Gastrocnemius medialis (tissue), 4 donors: ENCODE measurements around the gene COL4A3.

Source experiments
- POLR2A ChIP-seq, 2 donors: fragments of 450-650 bp; IDR thresholded peaks; one replicate each; pipeline ENCODE4 v1.6.1; 2017; ENCODE audit warnings: antibody characterized with exemption in 2 of 2, mild to moderate bottlenecking in 2 of 2, moderate library complexity in 2 of 2
- TF ChIP-seq, protein P1 (sequence below), 5 experiments: fragments of 450-650 bp in 3 of 5; fragments of 200-600 bp in 2 of 5; sonication (generic) in 2 of 5; IDR thresholded peaks in 4 of 5; conservative IDR thresholded peaks in 1 of 5; 1 replicate in 4 of 5; 2 replicates in 1 of 5; pipeline ENCODE4 v1.5.1; 2016 to 2019; ENCODE audit warnings: antibody characterized with exemption in 5 of 5, mild to moderate bottlenecking in 3 of 5, moderate library complexity in 3 of 5

DNA sequence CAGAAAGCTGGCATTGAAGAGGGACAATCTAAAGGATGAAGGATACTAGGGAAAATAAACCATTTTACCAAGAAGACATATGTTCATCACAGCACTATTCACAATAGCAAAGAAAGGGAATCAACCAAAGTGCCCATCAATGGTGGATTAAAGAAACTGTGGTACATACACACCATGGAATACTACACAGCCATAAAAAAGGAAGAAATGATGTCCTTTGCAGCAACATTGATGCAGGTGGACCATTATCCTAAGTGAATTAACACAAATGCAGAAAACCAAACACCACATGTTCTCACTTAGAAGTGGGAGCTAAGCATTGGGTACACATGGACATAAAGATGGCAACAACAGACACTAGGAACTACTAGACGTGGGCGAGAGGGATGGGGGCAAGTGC lies 153.4 kb downstream of the COL4A3 start:
- TF ChIP-seq, protein P1, sequence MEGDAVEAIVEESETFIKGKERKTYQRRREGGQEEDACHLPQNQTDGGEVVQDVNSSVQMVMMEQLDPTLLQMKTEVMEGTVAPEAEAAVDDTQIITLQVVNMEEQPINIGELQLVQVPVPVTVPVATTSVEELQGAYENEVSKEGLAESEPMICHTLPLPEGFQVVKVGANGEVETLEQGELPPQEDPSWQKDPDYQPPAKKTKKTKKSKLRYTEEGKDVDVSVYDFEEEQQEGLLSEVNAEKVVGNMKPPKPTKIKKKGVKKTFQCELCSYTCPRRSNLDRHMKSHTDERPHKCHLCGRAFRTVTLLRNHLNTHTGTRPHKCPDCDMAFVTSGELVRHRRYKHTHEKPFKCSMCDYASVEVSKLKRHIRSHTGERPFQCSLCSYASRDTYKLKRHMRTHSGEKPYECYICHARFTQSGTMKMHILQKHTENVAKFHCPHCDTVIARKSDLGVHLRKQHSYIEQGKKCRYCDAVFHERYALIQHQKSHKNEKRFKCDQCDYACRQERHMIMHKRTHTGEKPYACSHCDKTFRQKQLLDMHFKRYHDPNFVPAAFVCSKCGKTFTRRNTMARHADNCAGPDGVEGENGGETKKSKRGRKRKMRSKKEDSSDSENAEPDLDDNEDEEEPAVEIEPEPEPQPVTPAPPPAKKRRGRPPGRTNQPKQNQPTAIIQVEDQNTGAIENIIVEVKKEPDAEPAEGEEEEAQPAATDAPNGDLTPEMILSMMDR (IDR thresholded peaks at IDR 0.05 in 4 of 5, conservative IDR thresholded peaks at IDR 0.05 in 1 of 5), result no peak
- no peak for TF ChIP-seq POLR2A (IDR thresholded peaks at IDR 0.05)
